Measurements from ENCODE around the gene DENND2D. TPM values are rescaled to one million over a fixed set of nuclear protein-coding genes. Genes with fewer than 3 reads are reported as not detected.

The DENND2D gene
- total and polyA plus RNA-seq, 2 donors from 2014 or later: 45.3 to 81.0 TPM

- H3K27me3 ChIP-seq (ENCODE audit: control insufficient read depth, insufficient read depth, low read length): no peaks in the 10 kb centered on the region
- no peak for DNase-seq
- H3K27ac ChIP-seq (ENCODE audit: low read depth in 2 of 2, low read length in 2 of 2): no peak overlapping the region
- TF ChIP-seq CTCF (IDR thresholded peaks at IDR 0.05; ENCODE audit: borderline replicate concordance, extremely low read depth, insufficient read depth): no peak
- no peak overlapping the region for H3K4me3 ChIP-seq (ENCODE audit: low read length in 3 of 3)
- no peak overlapping the region for H3K9ac ChIP-seq (ENCODE audit: low read length in 3 of 3)
- no peaks in the 10 kb centered on the region for H3K9me3 ChIP-seq (ENCODE audit: control insufficient read depth in 2 of 3, insufficient read depth in 1 of 3, low read length in 3 of 3)
- FAIRE-seq: no peak
- intact Hi-C loops (cut with DNase I): loop anchor here (10.0 kb wide), 1 partner anchor 185 kb away; no protein-coding TSS in a partner anchor
- no peaks in the 10 kb centered on the region for H3K36me3 ChIP-seq (ENCODE audit: control insufficient read depth in 2 of 3, insufficient read depth in 3 of 3, low read length in 3 of 3)
- H3K4me1 ChIP-seq (ENCODE audit: control insufficient read depth in 2 of 3, insufficient read depth in 2 of 3, low read depth in 1 of 3, low read length in 3 of 3): peaks cover 0 to 4% (median 2%) of the 10 kb centered on the region in 3 donors
Observed at GRCh38 chr1:111219557-111220286, 19.3 kb upstream of the DENND2D start.

GRCh38 chr1:111218701-111219556 is 18.5 kb upstream of the DENND2D start:
- H3K36me3 ChIP-seq (ENCODE audit: control insufficient read depth in 2 of 3, insufficient read depth in 3 of 3, low read length in 3 of 3): no peaks in the 10 kb centered on the region
- no peak overlapping the region for H3K9ac ChIP-seq (ENCODE audit: low read length in 3 of 3)
- DNase-seq (no peak), FAIRE-seq (no peak)
- H3K27me3 ChIP-seq (ENCODE audit: control insufficient read depth, insufficient read depth, low read length): no peaks in the 10 kb centered on the region
- H3K4me1 ChIP-seq (ENCODE audit: control insufficient read depth in 2 of 3, insufficient read depth in 2 of 3, low read depth in 1 of 3, low read length in 3 of 3): peaks cover 0 to 4% (median 2%) of the 10 kb centered on the region in 3 donors
- H3K27ac ChIP-seq (ENCODE audit: low read depth in 2 of 2, low read length in 2 of 2): no peak overlapping the region
- H3K4me3 ChIP-seq (ENCODE audit: low read length in 3 of 3): no peak overlapping the region
- TF ChIP-seq CTCF (IDR thresholded peaks at IDR 0.05; ENCODE audit: borderline replicate concordance, extremely low read depth, insufficient read depth): no peak
- intact Hi-C loops (cut with DNase I): no loop called here
- no peaks in the 10 kb centered on the region for H3K9me3 ChIP-seq (ENCODE audit: control insufficient read depth in 2 of 3, insufficient read depth in 1 of 3, low read length in 3 of 3)

GRCh38 chr1:111217183-111217910 is 16.9 kb upstream of the DENND2D start:
- Histone ChIP-seq H3K4me1 (ENCODE audit: control insufficient read depth in 2 of 3, insufficient read depth in 2 of 3, low read depth in 1 of 3, low read length in 3 of 3) (peaks cover 0 to 2% (median 0%) of the 10 kb centered on the region in 3 donors), H3K9ac (ENCODE audit: low read length in 3 of 3) (no peak overlapping the region), H3K4me3 (ENCODE audit: low read length in 3 of 3) (no peak overlapping the region), H3K36me3 (ENCODE audit: control insufficient read depth in 2 of 3, insufficient read depth in 3 of 3, low read length in 3 of 3) (no peaks in the 10 kb centered on the region), H3K27ac (ENCODE audit: low read depth in 2 of 2, low read length in 2 of 2) (no peak overlapping the region), H3K9me3 (ENCODE audit: control insufficient read depth in 2 of 3, insufficient read depth in 1 of 3, low read length in 3 of 3) (no peaks in the 10 kb centered on the region), H3K27me3 (ENCODE audit: control insufficient read depth, insufficient read depth, low read length) (no peaks in the 10 kb centered on the region)
- intact Hi-C loops (cut with DNase I): no loop called here
- DNase-seq (no peak), FAIRE-seq (no peak)
- TF ChIP-seq CTCF (IDR thresholded peaks at IDR 0.05; ENCODE audit: borderline replicate concordance, extremely low read depth, insufficient read depth): no peak

Measured in kidney (tissue), 14 donors.